GM18909 (cell line): ENCODE measurements around the gene NACA2.
"Not testable (repeated sequence)": the region's sequence is repeated elsewhere in the genome, so short reads cannot be mapped to it uniquely, and the experiment has no call there.

ENCODE experiments used
- ATAC-seq: cut with Tn5 transposase; IDR thresholded peaks from one replicate; pipeline ENCODE4 v1.9.1; 2021; ENCODE audit warnings: mild to moderate bottlenecking; ENCODE audit not compliant: unreplicated experiment, poor library complexity

The NACA2 gene

DNA sequence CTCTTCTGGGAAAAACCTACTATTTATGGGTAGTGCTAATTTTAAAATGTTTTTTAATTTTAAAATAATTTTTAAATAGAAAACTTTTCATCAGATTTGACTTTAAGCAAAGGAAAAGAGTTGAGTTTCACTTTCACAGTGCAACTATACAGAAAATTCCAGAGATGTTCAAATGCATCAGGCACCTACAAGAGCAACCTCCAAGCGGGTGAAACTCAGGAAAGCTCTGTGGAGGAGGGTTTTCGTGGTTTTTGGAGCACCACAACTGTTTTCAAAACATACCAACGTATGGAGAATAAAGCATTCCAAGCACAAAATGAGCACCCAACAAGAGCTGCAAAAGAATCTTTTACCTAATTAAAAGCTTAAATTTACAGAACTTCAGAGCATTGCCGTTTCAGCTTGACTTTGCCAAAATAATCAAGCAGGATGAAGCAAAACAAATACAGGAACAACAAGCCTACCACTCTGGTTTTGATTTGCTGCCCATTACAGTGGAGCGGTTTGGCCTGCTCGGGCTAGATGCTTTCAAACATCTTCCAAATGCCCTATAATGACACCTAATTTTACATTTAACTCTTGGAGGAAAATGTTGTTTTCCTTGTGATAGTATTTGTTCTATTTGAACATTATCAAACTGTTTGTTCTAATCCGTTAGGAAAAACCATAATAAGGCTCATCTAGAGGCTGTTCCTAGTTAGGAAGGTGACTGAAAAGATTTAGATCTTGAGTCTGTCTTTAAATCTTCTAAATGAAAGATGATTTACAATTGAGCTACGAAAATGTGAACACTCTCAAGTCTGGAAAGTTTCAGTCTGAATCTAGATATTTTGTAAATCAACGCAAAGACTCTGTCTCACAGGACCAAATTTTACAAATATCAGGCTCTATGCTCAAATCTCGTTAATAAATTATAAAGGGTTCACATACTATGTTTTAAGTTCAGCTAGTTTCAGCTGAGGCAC is 34.5 kb downstream of the NACA2 start:
- ATAC-seq, result no peak

DNA sequence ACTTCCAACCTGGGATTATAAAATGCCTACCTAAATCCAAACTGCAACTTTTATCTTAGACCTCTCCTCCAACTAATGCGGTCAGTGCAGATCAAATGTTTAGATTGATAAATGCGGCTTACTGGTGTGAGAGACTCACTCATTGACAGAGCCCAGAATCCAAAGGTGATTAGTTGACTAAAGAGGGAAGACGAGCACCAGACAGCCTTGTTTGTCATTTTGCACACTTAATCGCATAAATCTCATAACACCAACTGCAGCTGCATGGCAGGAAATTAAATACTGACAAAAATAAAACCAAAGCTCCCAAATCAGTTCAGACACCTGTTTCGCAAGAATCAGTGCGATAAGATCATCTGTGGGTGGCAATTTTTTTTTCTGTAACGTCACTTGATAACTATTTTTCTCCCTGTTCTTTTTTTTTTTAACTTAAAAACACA is 35.9 kb downstream of the NACA2 start:
- ATAC-seq, result no peak

DNA sequence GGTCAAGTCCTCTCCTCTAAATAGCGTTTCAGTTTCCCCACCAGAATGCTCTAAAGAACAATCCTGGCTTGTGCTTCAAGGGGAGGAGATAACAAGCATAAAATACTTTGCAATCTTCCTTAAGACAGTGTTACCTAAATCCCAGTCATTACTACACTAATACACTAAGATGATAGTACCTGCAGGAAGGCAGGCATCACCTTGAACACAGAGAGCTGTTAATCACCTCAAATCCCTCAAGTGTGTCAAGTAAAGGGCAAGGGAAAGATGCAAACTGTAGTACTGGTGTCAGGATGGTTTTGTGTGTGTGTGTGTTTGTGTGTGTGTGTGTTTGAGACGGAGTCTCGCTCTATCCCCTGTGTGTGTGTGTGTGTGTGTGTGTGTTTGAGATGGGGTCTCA is 36.8 kb downstream of the NACA2 start:
- ATAC-seq, result no peak

DNA sequence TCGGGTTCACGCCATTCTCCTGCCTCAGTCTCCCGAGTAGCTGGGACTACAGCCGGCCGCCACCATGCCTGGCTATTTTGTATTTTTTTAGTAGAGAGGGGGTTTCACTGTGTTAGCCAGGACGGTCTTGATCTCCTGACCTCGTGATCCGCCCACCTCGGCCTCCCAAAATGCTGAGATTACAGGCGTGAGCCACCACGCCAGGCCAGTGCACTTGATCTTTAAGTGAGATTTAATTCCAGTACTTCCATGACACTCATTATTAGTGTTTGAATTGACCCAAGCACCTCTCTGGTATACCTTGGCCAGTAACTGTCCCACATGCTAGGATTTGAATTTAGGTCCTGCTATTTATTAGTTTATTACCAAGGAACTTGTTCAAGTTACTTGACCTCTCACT is 38.5 kb downstream of the NACA2 start:
- not testable (repeated sequence) for ATAC-seq

DNA sequence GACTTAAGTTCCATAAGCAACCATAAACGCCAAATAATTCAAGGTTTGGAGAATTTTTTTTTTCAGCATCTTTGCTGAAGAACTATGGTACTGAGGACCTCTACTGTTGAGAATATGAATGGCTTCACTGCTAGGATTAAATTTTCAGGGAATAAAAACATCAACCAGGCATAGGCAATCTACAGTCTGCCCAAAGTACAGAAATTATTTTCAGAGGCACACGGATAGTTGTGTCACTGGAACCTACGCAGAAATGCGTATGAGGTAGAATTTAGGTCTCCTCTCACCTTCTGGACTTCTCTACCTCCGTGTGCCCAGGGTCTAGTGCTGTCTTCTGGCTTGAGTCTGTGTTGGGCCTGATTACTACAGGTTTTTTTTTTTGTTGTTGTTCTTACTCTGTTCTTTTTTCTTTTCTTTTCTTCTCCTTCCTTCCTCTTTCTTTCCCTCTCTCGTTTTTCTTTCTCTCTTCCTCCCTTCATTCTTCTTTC is 39.7 kb downstream of the NACA2 start:
- no peak for ATAC-seq

DNA sequence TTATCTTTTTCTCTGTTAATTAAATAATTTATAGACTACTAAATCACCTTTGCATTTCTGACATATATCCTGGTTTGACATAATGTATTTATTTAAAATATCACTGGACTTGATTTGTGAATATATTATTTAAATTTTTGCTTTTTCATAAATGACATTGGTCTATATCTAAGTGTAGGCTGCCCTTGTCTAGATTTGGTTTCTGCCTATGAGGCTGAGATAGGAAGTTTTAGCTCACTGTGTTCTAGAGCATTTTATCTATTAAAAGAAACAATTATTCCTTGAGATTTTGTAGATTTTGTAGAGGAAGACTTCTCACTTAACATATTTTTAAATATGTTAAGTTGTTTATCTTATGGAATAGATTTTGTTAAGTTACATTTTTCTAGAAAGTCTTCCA is 43.9 kb downstream of the NACA2 start:
- ATAC-seq, result no peak

DNA sequence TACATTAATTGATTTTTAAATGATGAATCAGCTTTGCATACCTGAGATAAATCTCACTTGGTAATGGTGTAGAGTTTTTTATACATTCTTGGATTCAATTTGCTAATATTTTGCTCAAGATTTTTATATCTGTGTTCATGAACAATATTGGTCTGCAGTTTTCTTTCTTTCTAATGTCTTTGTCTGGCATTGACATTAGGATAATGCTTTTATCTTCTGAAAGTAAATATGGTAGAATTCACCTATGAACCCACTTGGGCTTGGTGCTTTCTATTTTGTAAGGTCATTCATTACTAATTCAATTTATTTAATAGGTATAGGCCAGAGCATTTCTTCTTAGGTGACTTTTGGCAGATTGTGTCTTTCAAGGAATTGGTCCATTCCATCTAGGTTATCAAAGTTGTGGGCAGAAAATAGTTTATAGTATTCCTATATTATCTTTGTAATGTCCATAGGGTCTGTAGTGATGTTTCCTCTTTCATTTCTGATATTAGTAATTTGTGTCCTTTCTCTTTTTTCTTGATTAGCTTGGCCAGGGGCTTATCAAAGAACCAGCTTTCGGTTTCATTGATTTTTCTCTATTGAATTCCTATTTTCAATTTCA is 45.6 kb downstream of the NACA2 start:
- ATAC-seq, result no peak

DNA sequence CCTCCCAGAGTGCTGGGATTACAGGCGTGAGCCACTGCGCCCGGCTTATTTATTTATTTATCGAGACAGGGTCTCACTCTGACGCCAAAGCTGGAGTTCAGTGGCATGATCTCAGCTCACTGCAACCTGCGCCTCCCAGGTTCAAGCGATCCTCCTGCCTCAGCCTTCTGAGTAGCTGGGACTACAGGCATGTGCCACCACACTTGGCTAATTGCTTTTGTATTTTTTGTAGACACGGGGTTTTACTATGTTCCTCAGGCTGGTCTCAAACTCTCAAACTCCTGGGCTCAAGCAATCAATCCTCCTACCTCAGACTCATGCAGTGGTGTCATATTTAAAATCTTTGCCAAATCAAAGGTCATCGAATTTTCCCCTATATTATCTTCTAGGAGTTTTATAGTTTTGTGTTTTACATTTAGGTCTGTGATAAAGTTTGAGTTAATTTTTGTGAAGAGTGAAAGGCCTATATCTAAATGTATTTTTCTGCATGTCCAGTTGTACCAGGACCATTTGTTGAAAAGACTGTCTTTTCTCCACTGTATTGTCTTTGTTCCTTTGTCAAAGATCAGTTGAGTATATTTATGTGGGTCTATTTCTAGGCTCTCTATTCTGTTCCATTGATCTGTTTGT is 47.1 kb downstream of the NACA2 start:
- ATAC-seq, result no peak

DNA sequence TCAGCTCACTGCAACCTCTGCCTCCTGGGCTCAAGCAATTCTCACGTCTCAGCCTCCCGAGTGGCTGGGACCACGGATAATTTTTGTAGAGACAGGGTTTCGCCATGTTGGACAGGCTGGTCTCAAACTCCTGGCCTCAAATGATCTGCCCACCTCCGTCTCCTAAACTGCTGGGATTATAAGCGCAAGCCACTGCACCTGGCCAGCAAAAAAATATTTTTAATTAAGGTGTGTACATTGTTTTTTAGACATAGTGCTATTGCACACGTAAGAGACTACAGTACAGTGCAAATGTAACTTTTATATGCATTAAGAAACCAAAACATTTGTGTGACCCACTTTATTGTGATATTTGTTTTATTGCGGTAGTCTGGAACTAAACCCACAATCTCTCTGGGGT is 49.0 kb downstream of the NACA2 start:
- no peak for ATAC-seq

DNA sequence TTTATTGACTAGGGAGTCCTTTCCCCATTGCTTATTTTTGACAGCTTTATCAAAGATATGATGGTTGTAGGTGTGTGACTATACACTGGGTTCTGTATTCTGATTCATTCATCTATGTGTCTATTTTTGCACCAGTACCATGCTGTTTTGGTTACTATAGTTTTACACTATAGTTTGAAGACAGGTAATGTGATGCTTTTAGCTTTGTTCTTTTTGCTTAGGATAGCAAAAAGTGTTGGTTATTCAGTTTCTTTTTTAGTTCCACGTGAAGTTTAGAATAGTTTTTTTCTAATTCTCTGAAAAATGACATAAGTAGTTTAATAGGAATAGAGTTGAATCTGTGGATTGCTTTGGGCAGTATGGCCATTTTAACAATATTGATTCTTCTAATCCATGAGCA is 50.1 kb downstream of the NACA2 start:
- no peak for ATAC-seq
